Suprapubic skin (tissue), 4 donors: ENCODE measurements around the gene CLEC12A.

Experiments
- EP300 ChIP-seq: sonication (generic); formaldehyde crosslinking; IDR thresholded peaks from one replicate; pipeline ENCODE4 v1.6.1; 2017; ENCODE audit warnings: antibody characterized with exemption
- POLR2A ChIP-seq, 2 donors: fragments of 450-650 bp; IDR thresholded peaks; one replicate each; pipeline ENCODE4 v1.6.1; 2017; ENCODE audit warnings: antibody characterized with exemption in 2 of 2, mild to moderate bottlenecking in 2 of 2, moderate library complexity in 2 of 2
- POLR2AphosphoS5 ChIP-seq, 3 donors: sonication (generic); formaldehyde crosslinking; IDR thresholded peaks; one replicate each; pipeline ENCODE4 v1.6.1; 2017; ENCODE audit warnings: antibody characterized with exemption in 3 of 3
- TF ChIP-seq, protein P1 (sequence below), 2 donors: fragments of 200-600 bp in 1 of 2; fragments of 450-650 bp in 1 of 2; sonication (generic) in 1 of 2; IDR thresholded peaks; one replicate each; pipeline ENCODE4 v1.5.1; 2016 to 2019; ENCODE audit warnings: antibody characterized with exemption in 2 of 2, mild to moderate bottlenecking in 1 of 2, moderate library complexity in 1 of 2

DNA sequence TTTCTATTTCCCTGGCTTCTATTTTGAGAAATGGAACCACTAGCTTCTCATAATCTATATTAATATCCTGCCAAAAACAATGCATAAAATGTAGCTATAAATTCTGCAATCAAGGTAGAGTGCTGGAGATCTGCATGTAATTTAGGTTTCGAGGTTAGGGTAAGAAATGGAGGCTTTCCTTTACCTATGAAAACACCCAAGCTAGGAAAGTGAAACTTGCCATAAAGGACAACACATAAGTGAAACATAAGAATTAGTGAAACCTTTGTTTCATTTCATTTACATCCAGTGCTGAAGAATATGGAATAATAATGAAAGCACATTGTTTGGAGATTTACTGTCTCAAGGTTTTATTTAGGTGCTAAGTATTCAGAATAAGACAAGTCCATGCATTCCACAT, 48.8 kb upstream of the CLEC12A start:
- TF ChIP-seq, protein P1, sequence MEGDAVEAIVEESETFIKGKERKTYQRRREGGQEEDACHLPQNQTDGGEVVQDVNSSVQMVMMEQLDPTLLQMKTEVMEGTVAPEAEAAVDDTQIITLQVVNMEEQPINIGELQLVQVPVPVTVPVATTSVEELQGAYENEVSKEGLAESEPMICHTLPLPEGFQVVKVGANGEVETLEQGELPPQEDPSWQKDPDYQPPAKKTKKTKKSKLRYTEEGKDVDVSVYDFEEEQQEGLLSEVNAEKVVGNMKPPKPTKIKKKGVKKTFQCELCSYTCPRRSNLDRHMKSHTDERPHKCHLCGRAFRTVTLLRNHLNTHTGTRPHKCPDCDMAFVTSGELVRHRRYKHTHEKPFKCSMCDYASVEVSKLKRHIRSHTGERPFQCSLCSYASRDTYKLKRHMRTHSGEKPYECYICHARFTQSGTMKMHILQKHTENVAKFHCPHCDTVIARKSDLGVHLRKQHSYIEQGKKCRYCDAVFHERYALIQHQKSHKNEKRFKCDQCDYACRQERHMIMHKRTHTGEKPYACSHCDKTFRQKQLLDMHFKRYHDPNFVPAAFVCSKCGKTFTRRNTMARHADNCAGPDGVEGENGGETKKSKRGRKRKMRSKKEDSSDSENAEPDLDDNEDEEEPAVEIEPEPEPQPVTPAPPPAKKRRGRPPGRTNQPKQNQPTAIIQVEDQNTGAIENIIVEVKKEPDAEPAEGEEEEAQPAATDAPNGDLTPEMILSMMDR (IDR thresholded peaks at IDR 0.05), result no peak
- TF ChIP-seq POLR2A (IDR thresholded peaks at IDR 0.05), result no peak
- TF ChIP-seq POLR2AphosphoS5 (IDR thresholded peaks at IDR 0.05), result no peak
- TF ChIP-seq EP300, result no peak
